ENCODE data around the gene SLFN12L.

The SLFN12L gene

DNA sequence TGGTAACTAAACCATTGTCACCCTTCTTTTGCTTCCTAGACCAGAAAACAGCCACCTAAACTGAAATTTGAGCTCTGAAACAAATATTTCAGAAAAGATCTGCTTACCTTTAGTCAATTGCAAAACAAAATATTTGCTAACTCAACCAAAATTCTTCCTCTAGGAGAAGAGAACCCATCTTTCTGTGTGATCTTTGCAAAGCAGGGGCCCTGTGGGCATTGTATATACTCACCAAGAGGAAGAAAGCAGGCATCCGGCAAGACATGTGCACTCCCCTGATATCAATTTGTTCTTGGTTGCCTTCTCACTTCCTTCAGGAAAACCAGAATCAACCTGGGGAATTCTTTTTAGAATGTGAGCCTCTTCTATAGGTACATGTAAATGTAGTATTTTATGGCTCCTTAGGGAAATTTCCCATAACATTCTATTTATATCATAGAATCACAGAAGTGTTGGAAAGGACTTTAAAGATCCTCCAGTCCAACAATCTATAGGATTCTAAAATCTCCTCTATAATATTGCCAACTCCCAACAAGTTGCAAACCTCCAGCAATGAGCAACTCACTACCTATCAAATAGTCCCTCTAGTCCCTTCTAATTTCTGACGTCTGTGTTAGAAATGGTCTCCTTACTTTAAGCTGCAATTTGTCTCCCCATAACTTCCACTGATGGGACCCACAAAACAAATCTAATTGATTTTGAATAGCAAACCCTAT, 22.2 kb upstream of the SLFN12L start:
- POLR2A ChIA-PET, result no interaction called here
- TF ChIP-seq, protein P1, sequence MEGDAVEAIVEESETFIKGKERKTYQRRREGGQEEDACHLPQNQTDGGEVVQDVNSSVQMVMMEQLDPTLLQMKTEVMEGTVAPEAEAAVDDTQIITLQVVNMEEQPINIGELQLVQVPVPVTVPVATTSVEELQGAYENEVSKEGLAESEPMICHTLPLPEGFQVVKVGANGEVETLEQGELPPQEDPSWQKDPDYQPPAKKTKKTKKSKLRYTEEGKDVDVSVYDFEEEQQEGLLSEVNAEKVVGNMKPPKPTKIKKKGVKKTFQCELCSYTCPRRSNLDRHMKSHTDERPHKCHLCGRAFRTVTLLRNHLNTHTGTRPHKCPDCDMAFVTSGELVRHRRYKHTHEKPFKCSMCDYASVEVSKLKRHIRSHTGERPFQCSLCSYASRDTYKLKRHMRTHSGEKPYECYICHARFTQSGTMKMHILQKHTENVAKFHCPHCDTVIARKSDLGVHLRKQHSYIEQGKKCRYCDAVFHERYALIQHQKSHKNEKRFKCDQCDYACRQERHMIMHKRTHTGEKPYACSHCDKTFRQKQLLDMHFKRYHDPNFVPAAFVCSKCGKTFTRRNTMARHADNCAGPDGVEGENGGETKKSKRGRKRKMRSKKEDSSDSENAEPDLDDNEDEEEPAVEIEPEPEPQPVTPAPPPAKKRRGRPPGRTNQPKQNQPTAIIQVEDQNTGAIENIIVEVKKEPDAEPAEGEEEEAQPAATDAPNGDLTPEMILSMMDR (IDR thresholded peaks at IDR 0.05; ENCODE audit: control extremely low read depth, extremely low read depth, low read depth, missing control alignments), result no peak

GRCh38 chr17:35557353-35557752, 19.9 kb upstream of the SLFN12L start:
- no peak for DNase-seq (ENCODE audit: extremely low spot score)
- TF ChIP-seq, protein P1 (IDR thresholded peaks at IDR 0.05; ENCODE audit: control extremely low read depth, extremely low read depth, low read depth, missing control alignments), result no peak
- ChIA-PET POLR2A (no interaction called here), CTCF (interaction anchor here (0.9 to 1.6 kb wide), 4 partner anchors 21 to 190 kb away, joined by 3 to 4 read pairs (median 4); partner anchors contain the start of gene PEX12)

More for the DNA sequence above, 22.2 kb upstream of the SLFN12L start:
- DNase-seq (ENCODE audit: extremely low spot score), result no peak
- CTCF ChIA-PET, result interaction anchor here (1.0 to 1.9 kb wide), 4 partner anchors 9 to 23 kb away, joined by 3 to 4 read pairs (median 4); partner anchors contain the start of gene SLFN12L

DNA sequence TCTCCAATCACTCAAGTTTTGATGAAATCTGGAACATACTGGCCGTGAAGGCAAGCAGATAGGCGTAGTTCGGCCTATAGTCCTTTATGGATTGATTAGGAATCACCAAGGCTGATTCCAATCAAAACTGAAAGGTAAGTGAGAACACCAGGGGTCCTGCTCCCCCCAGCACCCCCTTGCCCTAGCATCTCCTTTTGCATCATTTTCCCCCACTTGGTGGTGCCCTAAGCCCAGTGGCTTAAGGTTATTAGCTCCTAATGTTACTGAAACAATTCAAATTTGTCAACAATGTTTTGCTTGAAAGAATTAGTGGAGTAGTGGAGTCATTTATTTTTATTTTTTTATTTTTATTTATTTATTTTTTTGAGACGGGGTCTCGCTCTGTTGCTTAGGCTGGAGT, 18.2 kb upstream of the SLFN12L start:
- POLR2A ChIA-PET, result no interaction called here
- CTCF ChIA-PET, result interaction anchor here (1.2 to 4.2 kb wide), 4 partner anchors 11 to 414 kb away, joined by 3 to 20 read pairs (median 4); partner anchors contain the start of gene NLE1
- TF ChIP-seq, protein P1 (IDR thresholded peaks at IDR 0.05; ENCODE audit: control extremely low read depth, extremely low read depth, low read depth, missing control alignments), result peak; percentile 36
- no peak for DNase-seq (ENCODE audit: extremely low spot score)

GRCh38 chr17:35554668-35555067, 17.2 kb upstream of the SLFN12L start:
- CTCF ChIA-PET, result interaction anchor here (1.3 to 4.2 kb wide), 5 partner anchors 10 to 193 kb away, joined by 4 to 20 read pairs (median 7); partner anchors contain the start of gene SLFN12L

GRCh38 chr17:35553310-35553709, 15.8 kb upstream of the SLFN12L start:
- CTCF ChIA-PET, result interaction anchor here (1.3 to 4.2 kb wide), 6 partner anchors 9 to 241 kb away, joined by 3 to 20 read pairs (median 8); partner anchors contain the start of gene SLFN12L
- TF ChIP-seq, protein P1 (IDR thresholded peaks at IDR 0.05; ENCODE audit: control extremely low read depth, extremely low read depth, low read depth, missing control alignments), result no peak
- no peak for DNase-seq (ENCODE audit: extremely low spot score)
- POLR2A ChIA-PET, result no interaction called here

More at GRCh38 chr17:35554668-35555067, 17.2 kb upstream of the SLFN12L start:
- POLR2A ChIA-PET, result interaction anchor here (0.7 kb wide), 1 partner anchor 114 kb away, joined by 4 read pairs; no protein-coding TSS in a partner anchor
- TF ChIP-seq, protein P1 (IDR thresholded peaks at IDR 0.05; ENCODE audit: control extremely low read depth, extremely low read depth, low read depth, missing control alignments), result no peak
- DNase-seq (ENCODE audit: extremely low spot score), result no peak

DNA sequence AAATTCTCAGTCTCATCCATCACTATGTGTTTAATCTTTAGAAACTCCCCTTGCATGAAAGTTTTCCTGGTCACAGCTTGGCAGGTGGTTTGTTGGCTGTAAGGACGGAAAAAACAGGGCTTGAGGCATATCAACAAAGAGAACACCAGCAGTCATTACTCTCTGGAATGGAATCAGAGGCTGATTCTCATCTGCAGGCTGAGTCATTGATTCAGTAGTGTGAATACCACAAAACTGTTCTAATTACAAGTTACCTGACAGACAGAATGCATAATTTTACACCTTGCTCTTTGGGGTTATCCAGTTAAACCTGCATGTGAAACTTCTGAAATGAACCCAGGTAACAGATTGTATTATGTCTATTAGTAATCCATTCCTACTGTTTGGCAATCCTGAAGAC, 11.5 kb upstream of the SLFN12L start:
- no peak for DNase-seq (ENCODE audit: extremely low spot score)
- CTCF ChIA-PET, result interaction anchor here (0.9 to 3.6 kb wide), 4 partner anchors 8 to 236 kb away, joined by 3 to 28 read pairs (median 8); partner anchors contain the start of gene SLFN12L
- POLR2A ChIA-PET, result no interaction called here
- TF ChIP-seq, protein P1 (IDR thresholded peaks at IDR 0.05; ENCODE audit: control extremely low read depth, extremely low read depth, low read depth, missing control alignments), result no peak
